C4-2B (cell line): ENCODE data around the gene PTBP2.
"Not testable (repeated sequence)": the region's sequence is repeated elsewhere in the genome, so short reads cannot be mapped to it uniquely, and the experiment has no call there.

Experiments used
- CTCF ChIP-seq: fragments of 450-650 bp; conservative IDR thresholded peaks from 2 replicates; pipeline ENCODE4 v1.5.1; 2017; ENCODE audit warnings: mild to moderate bottlenecking
- ZFX ChIP-seq: fragments of 450-650 bp; IDR thresholded peaks from 2 replicates; pipeline ENCODE4 v1.6.1; 2017

GRCh38 chr1:96801696-96802095 lies 80.1 kb downstream of the PTBP2 start:
- TF ChIP-seq CTCF, ZFX: not testable (repeated sequence)
